Activated B cell treated with CpG ODN at 0.5 μM for 24 hours (primary cell): Measurements from ENCODE around the gene KMT2A. TPM values are rescaled to one million over a fixed set of nuclear protein-coding genes. Genes with fewer than 3 reads are reported as not detected.

Source experiments
- ATAC-seq: fragments of 200-7000 bp; cut with Tn5 transposase; one replicate; pipeline ENCODE4 v1.10.0; 2021; ENCODE audit warnings: low read depth, mild to moderate bottlenecking, moderate library complexity
- CTCF ChIA-PET: fragments of 350-600 bp; sonication (Branson Sonifier 250); formaldehyde crosslinking; loops from one replicate; lab custom pipeline; 2021; ENCODE audit warnings: antibody characterized with exemption; lab: Charles Lee
- POLR2A ChIA-PET: fragments of 350-600 bp; sonication (Branson Sonifier 250); formaldehyde crosslinking; loops from one replicate; lab custom pipeline; 2021; ENCODE audit warnings: antibody characterized with exemption; lab: Charles Lee
- DNase-seq: peaks from one replicate; pipeline ENCODE4 v3.0.0; 2022
- H3K27ac Mint-ChIP-seq: one replicate; pipeline ENCODE4 v1.8.0; 2020; ENCODE audit warnings: mixed read lengths
- H3K27me3 Mint-ChIP-seq: one replicate; pipeline ENCODE4 v1.8.0; 2021; ENCODE audit warnings: mixed read lengths
- H3K36me3 Mint-ChIP-seq: one replicate; pipeline ENCODE4 v1.8.0; 2021; ENCODE audit warnings: low read depth, mixed read lengths
- H3K4me1 Mint-ChIP-seq: one replicate; pipeline ENCODE4 v1.8.0; 2021; ENCODE audit warnings: mixed read lengths
- H3K4me3 Mint-ChIP-seq: one replicate; pipeline ENCODE4 v1.8.0; 2020; ENCODE audit warnings: mild to moderate bottlenecking, mixed read lengths
- H3K9me3 Mint-ChIP-seq: one replicate; pipeline ENCODE4 v1.8.0; 2020; ENCODE audit warnings: mixed read lengths
- intact Hi-C: fragments of 100-400 bp; cut with micrococcal nuclease; formaldehyde crosslinking; loops from one replicate; pipeline ENCODE4 v1.15.1; 2024
- total RNA-seq: library from RNA; stranded (reverse); gene quantifications from 2 replicates; pipeline ENCODE4 v1.2.3, GENCODE V29; 2022
- TF ChIP-seq, protein P1 (sequence below): fragments of 200-600 bp; IDR thresholded peaks from one replicate; pipeline ENCODE4 v1.8.0; 2022; ENCODE audit warnings: antibody characterized with exemption, mild to moderate bottlenecking

The KMT2A gene
- total RNA-seq, 1 donor from 2014 or later, result 117 TPM

DNA sequence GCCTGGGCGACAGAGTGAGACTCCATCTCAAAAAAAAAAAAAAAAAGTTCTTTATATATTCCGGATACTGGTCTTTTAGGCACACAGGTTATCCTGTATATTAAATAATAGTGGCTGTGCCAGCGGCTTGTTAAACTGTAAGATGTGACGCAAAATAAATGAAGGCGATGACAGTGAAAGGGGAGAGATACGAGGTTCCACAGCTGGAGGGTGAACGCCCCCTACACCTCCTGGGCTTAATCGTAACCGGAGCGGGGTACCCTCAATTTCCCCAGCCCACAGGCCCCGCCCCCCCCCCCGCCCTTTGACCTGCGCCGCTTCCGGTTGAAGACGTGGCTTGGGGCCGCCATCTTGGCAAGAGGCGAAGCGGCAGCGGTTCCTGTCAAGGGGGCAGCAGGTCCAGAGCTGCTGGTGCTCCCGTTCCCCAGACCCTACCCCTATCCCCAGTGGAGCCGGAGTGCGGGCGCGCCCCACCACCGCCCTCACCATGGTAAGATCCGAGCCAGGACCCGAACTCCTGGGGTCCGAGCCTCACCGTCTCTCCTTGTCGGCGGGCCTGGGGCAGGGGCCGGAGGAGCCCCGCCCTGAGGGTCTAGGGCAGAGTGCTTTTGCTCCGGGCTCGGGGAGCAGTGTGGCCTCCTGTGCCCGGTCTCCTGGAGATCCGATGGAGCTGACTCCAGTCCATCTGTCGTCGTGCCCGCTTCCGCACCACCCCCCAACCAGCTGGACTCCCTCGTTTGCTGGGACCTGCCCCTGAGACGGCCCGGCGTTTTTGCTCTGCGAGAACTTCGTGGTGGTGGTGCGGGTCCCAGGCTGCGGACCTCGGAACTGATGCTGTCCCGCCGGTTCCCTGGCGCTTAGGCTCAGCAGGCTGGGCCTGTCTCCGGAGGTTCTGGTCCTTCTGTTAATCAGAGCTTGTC is 136.0 kb downstream of the KMT2A start, which contains the start of gene ARCN1:
TSS of gene ARCN1 (plus strand) at position 349 of the 920 bp plus-strand sequence. CDS start at position 488, 139 bp downstream.
- Mint-ChIP-seq H3K36me3 (peaks cover 21% of the 10 kb centered on the region), H3K4me1 (peaks cover 45% of the 10 kb centered on the region), H3K9me3 (no peaks in the 10 kb centered on the region), H3K27ac (peak within 1 kb of the TSS; percentile 86), H3K27me3 (no peaks in the 10 kb centered on the region), H3K4me3 (peak within 1 kb of the TSS; percentile 93)
- CTCF ChIA-PET, result interaction anchor here (0.8 kb wide), 1 partner anchor 37 kb away, joined by 3 read pairs; no protein-coding TSS in a partner anchor
- DNase-seq, result peak; percentile 67
- POLR2A ChIA-PET, result interaction anchor here (0.5 to 1.5 kb wide), 18 partner anchors 17 to 762 kb away, joined by 3 to 9 read pairs (median 4); partner anchors contain the start of genes HMBS, KMT2A, PHLDB1 and TMEM25
- intact Hi-C loops, result loop anchor here (1.0 to 5.0 kb wide), 5 partner anchors 38 to 426 kb away; partner anchors contain the start of genes ATP5MG, CENATAC, KMT2A and UBE4A
- ATAC-seq, result peak; percentile 88
- TF ChIP-seq, protein P1, sequence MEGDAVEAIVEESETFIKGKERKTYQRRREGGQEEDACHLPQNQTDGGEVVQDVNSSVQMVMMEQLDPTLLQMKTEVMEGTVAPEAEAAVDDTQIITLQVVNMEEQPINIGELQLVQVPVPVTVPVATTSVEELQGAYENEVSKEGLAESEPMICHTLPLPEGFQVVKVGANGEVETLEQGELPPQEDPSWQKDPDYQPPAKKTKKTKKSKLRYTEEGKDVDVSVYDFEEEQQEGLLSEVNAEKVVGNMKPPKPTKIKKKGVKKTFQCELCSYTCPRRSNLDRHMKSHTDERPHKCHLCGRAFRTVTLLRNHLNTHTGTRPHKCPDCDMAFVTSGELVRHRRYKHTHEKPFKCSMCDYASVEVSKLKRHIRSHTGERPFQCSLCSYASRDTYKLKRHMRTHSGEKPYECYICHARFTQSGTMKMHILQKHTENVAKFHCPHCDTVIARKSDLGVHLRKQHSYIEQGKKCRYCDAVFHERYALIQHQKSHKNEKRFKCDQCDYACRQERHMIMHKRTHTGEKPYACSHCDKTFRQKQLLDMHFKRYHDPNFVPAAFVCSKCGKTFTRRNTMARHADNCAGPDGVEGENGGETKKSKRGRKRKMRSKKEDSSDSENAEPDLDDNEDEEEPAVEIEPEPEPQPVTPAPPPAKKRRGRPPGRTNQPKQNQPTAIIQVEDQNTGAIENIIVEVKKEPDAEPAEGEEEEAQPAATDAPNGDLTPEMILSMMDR, result no peak

DNA sequence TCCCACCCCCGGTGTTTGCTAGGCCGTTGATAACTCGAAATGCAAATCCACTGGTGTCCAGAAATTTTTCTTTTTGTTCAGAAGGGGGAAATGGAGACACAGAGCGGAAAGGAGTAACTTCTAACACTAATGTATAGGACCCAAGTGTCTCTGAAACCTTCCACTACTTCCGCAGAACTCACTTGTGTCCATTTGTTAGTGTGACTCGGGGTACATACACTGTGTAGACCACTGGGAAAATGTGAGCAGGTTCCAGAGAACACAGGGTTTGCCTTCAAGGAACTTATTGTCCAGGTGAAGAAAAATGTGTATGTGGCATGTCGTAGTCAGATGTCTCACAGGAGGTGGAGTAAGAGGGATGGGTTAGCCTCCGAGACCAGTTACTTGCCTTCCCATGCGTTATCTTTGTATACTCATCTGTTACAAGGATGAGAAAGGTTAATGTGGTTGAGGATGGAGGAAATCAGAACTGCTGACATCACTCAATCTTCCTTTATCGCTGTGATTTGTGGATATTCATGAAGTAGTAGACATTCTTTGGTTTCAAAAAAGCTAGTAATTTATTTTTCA is 136.8 kb downstream of the KMT2A start:
- Mint-ChIP-seq H3K36me3 (peaks cover 25% of the 10 kb centered on the region), H3K4me1 (peaks cover 49% of the 10 kb centered on the region), H3K9me3 (no peaks in the 10 kb centered on the region), H3K27me3 (no peaks in the 10 kb centered on the region), H3K4me3 (peak overlapping the region; percentile 93), H3K27ac (peak overlapping the region; percentile 86)
- ATAC-seq (peak; percentile 11), DNase-seq (no peak)
- intact Hi-C loops, result loop anchor here (1.0 to 5.0 kb wide), 5 partner anchors 37 to 426 kb away; partner anchors contain the start of genes ATP5MG, CENATAC, KMT2A and UBE4A
- ChIA-PET CTCF (interaction anchor here (0.8 kb wide), 1 partner anchor 36 kb away, joined by 3 read pairs; no protein-coding TSS in a partner anchor), POLR2A (interaction anchor here (0.8 to 1.5 kb wide), 6 partner anchors 32 to 529 kb away, joined by 3 to 8 read pairs (median 5); partner anchors contain the start of genes PHLDB1 and TMEM25)
- TF ChIP-seq, protein P1, result no peak

DNA sequence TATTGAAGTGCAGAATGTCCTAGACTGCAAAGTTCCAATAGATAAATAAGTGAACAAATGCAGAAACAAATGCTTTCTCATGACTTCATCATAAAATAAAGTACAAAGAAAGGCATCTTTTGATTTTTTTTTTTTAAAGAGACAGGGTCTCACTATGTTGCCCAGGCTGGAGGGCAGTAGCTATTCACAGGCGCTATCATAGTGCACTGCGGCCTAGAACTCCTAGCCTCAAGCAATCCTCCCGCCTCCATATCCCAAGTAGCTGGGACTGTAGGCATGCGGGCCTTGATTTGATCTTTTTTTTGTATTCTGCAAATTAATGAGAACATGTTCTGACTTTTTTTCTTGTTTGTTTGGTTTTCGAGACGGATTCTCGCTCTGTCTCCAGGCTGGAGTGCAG is 138.3 kb downstream of the KMT2A start:
- Mint-ChIP-seq H3K36me3 (peaks cover 29% of the 10 kb centered on the region), H3K27ac (no peak overlapping the region), H3K4me3 (no peak overlapping the region), H3K27me3 (no peaks in the 10 kb centered on the region), H3K4me1 (peaks cover 53% of the 10 kb centered on the region), H3K9me3 (no peaks in the 10 kb centered on the region)
- ATAC-seq, result no peak
- no peak for DNase-seq
- TF ChIP-seq, protein P1, result no peak
- POLR2A ChIA-PET, result no interaction called here
- intact Hi-C loops, result loop anchor here (1.0 to 5.0 kb wide), 2 partner anchors 8 to 137 kb away; partner anchors contain the start of gene KMT2A
- CTCF ChIA-PET, result no interaction called here

Other genes starting within 250 kb of the KMT2A start
- gene JAML, start 211.5 kb upstream of the KMT2A start, total RNA-seq, result 1.2 and 1.5 TPM in 2 replicates
- 2.9 and 3.7 TPM in 2 replicates for gene MPZL3, start 184.1 kb upstream of the KMT2A start, total RNA-seq
- 0.29 TPM in 1 of 2 replicates, not detected in the other for gene MPZL2, start 172.2 kb upstream of the KMT2A start, total RNA-seq
- 0.59 and 0.95 TPM in 2 replicates for gene CD3E, start 131.8 kb upstream of the KMT2A start, total RNA-seq
- gene CD3D, start 93.8 kb upstream of the KMT2A start, total RNA-seq, result 1.8 TPM in 1 of 2 replicates, not detected in the other
- 0.20 TPM in 1 of 2 replicates, not detected in the other for gene CD3G, start 92.1 kb upstream of the KMT2A start, total RNA-seq
- 28.4 and 34.2 TPM in 2 replicates for gene UBE4A, start 76.9 kb upstream of the KMT2A start, total RNA-seq
- 199 and 230 TPM in 2 replicates for gene ATP5MG, start 34.9 kb upstream of the KMT2A start, total RNA-seq
- 0.32 and 0.44 TPM in 2 replicates for gene TTC36, start 91.0 kb downstream of the KMT2A start, total RNA-seq
- gene TMEM25, start 94.7 kb downstream of the KMT2A start, total RNA-seq, result 9.4 and 12.5 TPM in 2 replicates
- 13.8 and 13.9 TPM in 2 replicates for gene IFT46, start 129.4 kb downstream of the KMT2A start, total RNA-seq
- 91.3 and 94.7 TPM in 2 replicates for gene ARCN1, start 135.9 kb downstream of the KMT2A start, total RNA-seq
- 1.3 and 2.6 TPM in 2 replicates for gene PHLDB1, start 171.1 kb downstream of the KMT2A start, total RNA-seq
- gene TREH, start 243.2 kb downstream of the KMT2A start, total RNA-seq, result not detected in 2 replicates